Activated CD4-positive, alpha-beta T cell treated with anti-CD3 and anti-CD28 coated beads, Interleukin-2, amount 10 ng/mL, durations not matched to agents 7 days and 5 days (primary cell): ENCODE measurements around the gene CKM. TPM values are rescaled to one million over a fixed set of nuclear protein-coding genes. Genes with fewer than 3 reads are reported as not detected.

Experiments used
- CTCF ChIA-PET: fragments of 350-600 bp; sonication (Branson Sonifier 250); formaldehyde crosslinking; loops from one replicate; lab custom pipeline; 2021; ENCODE audit warnings: antibody characterized with exemption; lab: Charles Lee
- POLR2A ChIA-PET: fragments of 350-600 bp; sonication (Branson Sonifier 250); formaldehyde crosslinking; loops from one replicate; lab custom pipeline; 2021; ENCODE audit warnings: antibody characterized with exemption; lab: Charles Lee
- DNase-seq: peaks from one replicate; pipeline ENCODE4 v3.0.0-alpha.2; 2020
- H3K27ac Mint-ChIP-seq: one replicate; pipeline ENCODE4 v1.8.0; 2021; ENCODE audit warnings: mild to moderate bottlenecking, moderate library complexity, mixed read lengths
- H3K27me3 Mint-ChIP-seq: one replicate; pipeline ENCODE4 v1.8.0; 2021; ENCODE audit warnings: mixed read lengths
- H3K36me3 Mint-ChIP-seq: one replicate; pipeline ENCODE4 v1.8.0; 2021; ENCODE audit warnings: low read depth, mixed read lengths
- H3K4me1 Mint-ChIP-seq: one replicate; pipeline ENCODE4 v1.8.0; 2021; ENCODE audit warnings: mixed read lengths
- H3K4me3 Mint-ChIP-seq: one replicate; pipeline ENCODE4 v1.8.0; 2021; ENCODE audit warnings: mild to moderate bottlenecking, moderate library complexity, mixed read lengths
- H3K9me3 Mint-ChIP-seq: one replicate; pipeline ENCODE4 v1.8.0; 2021; ENCODE audit warnings: mixed read lengths
- total RNA-seq, 2 experiments: library from RNA; stranded (reverse); gene quantifications; one replicate each; pipeline ENCODE4 v1.2.3, GENCODE V29; 2021

The CKM gene
- total RNA-seq, 2 experiments from 2014 or later = not detected

DNA sequence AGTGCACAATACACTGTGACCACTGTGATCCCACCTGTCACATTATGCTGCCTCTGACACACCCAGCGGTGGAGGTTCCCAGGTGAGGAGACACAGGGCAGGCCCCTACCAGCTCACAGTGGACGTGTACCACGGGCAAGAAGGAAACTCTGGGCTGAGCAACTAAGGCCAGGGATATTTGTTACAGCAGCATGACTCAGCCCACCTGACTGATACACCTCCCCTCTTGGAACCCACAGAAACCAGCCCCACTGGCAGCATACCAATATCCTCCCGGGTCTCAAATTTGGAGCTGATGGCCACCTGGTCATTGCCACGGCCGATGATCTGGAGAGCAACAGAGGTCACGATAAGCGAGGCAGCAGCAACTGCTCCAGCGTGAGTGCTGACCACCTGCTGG lies 32.7 kb upstream of the CKM start:
- no peak for DNase-seq
- ChIA-PET CTCF (interaction anchor here (1.8 kb wide), 1 partner anchor 17 kb away, joined by 5 read pairs; no protein-coding TSS in a partner anchor), POLR2A (no interaction called here)
- Mint-ChIP-seq H3K4me3 (no peak overlapping the region), H3K36me3 (peaks cover 6% of the 10 kb centered on the region), H3K27me3 (no peaks in the 10 kb centered on the region), H3K27ac (no peak overlapping the region), H3K4me1 (peaks cover 2% of the 10 kb centered on the region), H3K9me3 (no peaks in the 10 kb centered on the region)

- Mint-ChIP-seq H3K27me3 (no peaks in the 10 kb centered on the region), H3K36me3 (peaks cover 6% of the 10 kb centered on the region), H3K4me3 (no peak overlapping the region), H3K4me1 (no peaks in the 10 kb centered on the region), H3K27ac (no peak overlapping the region), H3K9me3 (no peaks in the 10 kb centered on the region)
- CTCF ChIA-PET = no interaction called here
- POLR2A ChIA-PET = no interaction called here
- no peak for DNase-seq
These were observed 31.7 kb upstream of the CKM start for GRCh38 chr19:45354241-45354842.

DNA sequence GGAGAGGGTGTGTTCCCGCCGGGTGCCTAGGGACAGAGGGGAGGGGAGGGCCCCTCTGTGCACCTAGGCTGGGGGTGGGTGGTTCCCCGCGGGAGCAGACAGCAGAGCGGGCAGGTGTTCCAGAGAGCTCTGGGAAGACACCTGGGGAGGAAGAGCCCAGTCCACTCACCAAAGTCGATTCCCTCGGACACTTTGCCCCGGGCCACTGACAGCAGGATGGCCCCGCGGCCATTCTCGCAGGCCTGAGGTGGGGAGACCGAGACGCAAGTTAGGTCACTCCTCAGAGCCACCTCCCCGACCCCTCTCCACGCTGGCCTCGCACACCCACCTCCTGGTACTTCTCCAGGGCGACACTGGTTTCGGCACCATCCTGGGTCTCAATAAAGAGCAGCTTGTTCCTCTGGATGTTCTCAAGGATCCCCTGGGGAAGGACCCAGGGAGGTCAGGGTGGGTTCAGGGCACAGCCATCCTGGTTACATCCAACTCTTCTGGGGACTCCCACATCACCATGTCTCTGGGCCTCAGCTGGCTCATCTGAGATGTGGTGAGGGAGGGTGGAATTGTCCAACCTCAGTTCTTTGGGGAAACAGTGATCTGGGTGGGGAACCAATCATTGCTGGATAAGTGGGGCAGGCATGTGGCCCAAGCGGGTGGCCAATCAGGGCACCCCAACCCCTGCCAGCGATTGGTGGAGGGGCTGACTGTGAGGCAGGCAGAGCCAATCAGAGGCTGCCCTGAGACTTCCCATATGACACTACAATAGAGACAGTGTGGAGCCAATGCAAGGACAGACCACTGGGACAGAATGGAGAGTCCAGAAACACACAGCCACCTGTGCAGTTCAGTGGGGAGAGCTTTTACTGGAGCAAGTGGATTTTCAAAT lies 30.5 kb upstream of the CKM start:
- no peak for DNase-seq
- Mint-ChIP-seq H3K27ac (no peak overlapping the region), H3K9me3 (no peaks in the 10 kb centered on the region), H3K27me3 (no peaks in the 10 kb centered on the region), H3K4me1 (no peaks in the 10 kb centered on the region), H3K4me3 (no peak overlapping the region), H3K36me3 (peaks cover 6% of the 10 kb centered on the region)
- CTCF ChIA-PET = no interaction called here
- POLR2A ChIA-PET = no interaction called here

- H3K4me3 Mint-ChIP-seq = no peak overlapping the region
- H3K9me3 Mint-ChIP-seq = no peaks in the 10 kb centered on the region
- no peaks in the 10 kb centered on the region for H3K4me1 Mint-ChIP-seq
- ChIA-PET CTCF (no interaction called here), POLR2A (no interaction called here)
- H3K27ac Mint-ChIP-seq = no peak overlapping the region
- peaks cover 6% of the 10 kb centered on the region for H3K36me3 Mint-ChIP-seq
- no peak for DNase-seq
- H3K27me3 Mint-ChIP-seq = no peaks in the 10 kb centered on the region
These were observed 29.8 kb upstream of the CKM start for GRCh38 chr19:45352471-45352870.

GRCh38 chr19:45352062-45352461 lies 29.4 kb upstream of the CKM start:
- Mint-ChIP-seq H3K36me3 (peaks cover 4% of the 10 kb centered on the region), H3K27ac (no peak overlapping the region), H3K4me3 (no peak overlapping the region), H3K27me3 (no peaks in the 10 kb centered on the region), H3K9me3 (no peaks in the 10 kb centered on the region), H3K4me1 (no peaks in the 10 kb centered on the region)
- POLR2A ChIA-PET = no interaction called here
- CTCF ChIA-PET = interaction anchor here (0.6 kb wide), 1 partner anchor 1203 kb away, joined by 3 read pairs; no protein-coding TSS in a partner anchor
- no peak for DNase-seq

DNA sequence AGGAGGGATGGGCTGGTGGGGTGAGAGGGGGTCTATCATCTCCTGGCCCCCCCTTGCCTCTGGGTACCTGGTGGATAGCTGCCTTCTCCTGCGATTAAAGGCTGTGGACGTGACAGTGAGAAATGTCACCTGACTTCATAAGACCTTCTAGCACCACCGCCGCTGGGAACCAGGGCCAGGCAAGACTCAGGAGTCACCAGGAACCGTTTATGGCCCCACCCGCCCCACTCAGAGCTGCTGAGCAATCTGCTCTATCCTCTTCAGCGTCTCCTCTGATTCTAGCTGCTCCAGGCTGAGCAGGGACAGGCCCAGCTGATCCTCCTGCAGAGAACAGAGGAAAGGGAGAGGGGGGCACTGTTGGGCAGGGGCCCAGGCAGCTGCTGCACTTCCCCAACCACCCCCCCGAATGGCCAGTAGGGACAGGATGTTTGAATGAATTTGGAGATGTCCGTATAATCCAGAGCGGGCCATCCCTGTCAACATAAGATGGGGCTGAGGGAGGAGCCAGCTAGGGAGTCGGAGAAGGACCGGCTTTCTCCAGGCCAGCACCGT lies 28.8 kb upstream of the CKM start:
- peaks cover 4% of the 10 kb centered on the region for H3K36me3 Mint-ChIP-seq
- H3K9me3 Mint-ChIP-seq = no peaks in the 10 kb centered on the region
- no peaks in the 10 kb centered on the region for H3K4me1 Mint-ChIP-seq
- no peak for DNase-seq
- no peak overlapping the region for H3K4me3 Mint-ChIP-seq
- H3K27ac Mint-ChIP-seq = no peak overlapping the region
- ChIA-PET CTCF (interaction anchor here (0.6 kb wide), 1 partner anchor 1204 kb away, joined by 3 read pairs; no protein-coding TSS in a partner anchor), POLR2A (no interaction called here)
- no peaks in the 10 kb centered on the region for H3K27me3 Mint-ChIP-seq

- CTCF ChIA-PET = no interaction called here
- no peak overlapping the region for H3K4me3 Mint-ChIP-seq
- H3K27me3 Mint-ChIP-seq = peaks cover 6% of the 10 kb centered on the region
- POLR2A ChIA-PET = no interaction called here
- H3K4me1 Mint-ChIP-seq = no peaks in the 10 kb centered on the region
- H3K27ac Mint-ChIP-seq = no peak overlapping the region
- peaks cover 4% of the 10 kb centered on the region for H3K36me3 Mint-ChIP-seq
- H3K9me3 Mint-ChIP-seq = no peaks in the 10 kb centered on the region
- no peak for DNase-seq
These were observed 27.9 kb upstream of the CKM start for GRCh38 chr19:45350477-45351058.

GRCh38 chr19:45349430-45349941 lies 26.8 kb upstream of the CKM start:
- H3K27me3 Mint-ChIP-seq = peaks cover 8% of the 10 kb centered on the region
- POLR2A ChIA-PET = no interaction called here
- H3K27ac Mint-ChIP-seq = no peak overlapping the region
- DNase-seq = no peak
- no peaks in the 10 kb centered on the region for H3K4me1 Mint-ChIP-seq
- no peaks in the 10 kb centered on the region for H3K36me3 Mint-ChIP-seq
- CTCF ChIA-PET = no interaction called here
- H3K4me3 Mint-ChIP-seq = no peak overlapping the region
- H3K9me3 Mint-ChIP-seq = no peaks in the 10 kb centered on the region

DNA sequence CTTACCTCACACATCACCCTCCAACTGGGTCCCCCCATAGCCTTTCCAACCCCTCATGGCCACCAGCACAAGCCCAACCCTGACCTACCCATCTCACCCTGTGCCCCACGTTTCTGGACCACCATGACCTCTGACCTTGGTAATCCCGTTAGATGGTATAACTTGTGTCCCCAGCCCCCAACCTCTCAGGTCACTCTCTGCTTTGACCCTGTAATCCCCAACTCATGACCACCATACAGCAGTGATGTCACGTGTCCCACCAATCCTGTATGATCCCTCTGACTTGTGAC lies 26.4 kb upstream of the CKM start:
- Mint-ChIP-seq H3K27me3 (peaks cover 8% of the 10 kb centered on the region), H3K9me3 (no peaks in the 10 kb centered on the region), H3K4me1 (no peaks in the 10 kb centered on the region), H3K4me3 (no peak overlapping the region), H3K36me3 (no peaks in the 10 kb centered on the region), H3K27ac (no peak overlapping the region)
- POLR2A ChIA-PET = no interaction called here
- CTCF ChIA-PET = no interaction called here
- DNase-seq = no peak

DNA sequence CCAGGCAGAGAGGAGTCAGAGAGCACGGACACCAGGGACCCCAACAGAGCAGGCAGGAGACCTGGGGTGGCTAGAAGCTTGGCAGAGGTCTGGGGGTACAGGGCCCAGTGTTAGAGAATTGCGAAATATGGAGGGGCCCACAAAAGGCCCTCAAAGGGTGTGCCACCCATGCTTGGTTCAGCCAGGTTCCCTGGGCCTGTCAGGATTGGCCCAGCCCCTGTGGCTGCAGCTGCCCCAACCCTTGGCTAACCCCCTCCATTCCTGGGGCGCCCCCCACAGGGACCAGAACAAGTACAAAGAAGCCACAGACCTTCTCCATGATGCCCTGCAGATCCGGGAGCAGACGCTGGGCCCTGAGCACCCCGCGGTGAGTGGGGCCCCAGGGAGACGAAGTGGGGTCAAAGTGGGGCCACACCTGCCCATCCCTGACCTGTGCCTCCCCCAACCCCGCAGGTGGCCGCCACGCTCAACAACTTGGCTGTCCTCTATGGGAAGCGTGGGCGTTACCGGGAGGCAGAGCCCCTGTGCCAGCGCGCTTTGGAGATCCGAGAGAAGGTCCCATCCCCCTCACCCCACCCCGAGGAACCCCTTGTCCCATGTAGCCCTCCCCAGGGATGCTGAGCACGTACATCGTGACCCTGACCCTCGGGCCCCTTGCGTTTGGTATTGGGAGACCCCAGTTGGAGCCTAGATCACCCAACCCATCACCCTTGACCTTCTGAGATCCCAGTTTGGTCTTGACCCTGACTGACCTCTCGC lies 25.9 kb upstream of the CKM start:
- Mint-ChIP-seq H3K27me3 (peaks cover 8% of the 10 kb centered on the region), H3K9me3 (no peaks in the 10 kb centered on the region), H3K27ac (no peak overlapping the region), H3K4me3 (no peak overlapping the region), H3K4me1 (no peaks in the 10 kb centered on the region), H3K36me3 (no peaks in the 10 kb centered on the region)
- ChIA-PET CTCF (no interaction called here), POLR2A (no interaction called here)
- no peak for DNase-seq

DNA sequence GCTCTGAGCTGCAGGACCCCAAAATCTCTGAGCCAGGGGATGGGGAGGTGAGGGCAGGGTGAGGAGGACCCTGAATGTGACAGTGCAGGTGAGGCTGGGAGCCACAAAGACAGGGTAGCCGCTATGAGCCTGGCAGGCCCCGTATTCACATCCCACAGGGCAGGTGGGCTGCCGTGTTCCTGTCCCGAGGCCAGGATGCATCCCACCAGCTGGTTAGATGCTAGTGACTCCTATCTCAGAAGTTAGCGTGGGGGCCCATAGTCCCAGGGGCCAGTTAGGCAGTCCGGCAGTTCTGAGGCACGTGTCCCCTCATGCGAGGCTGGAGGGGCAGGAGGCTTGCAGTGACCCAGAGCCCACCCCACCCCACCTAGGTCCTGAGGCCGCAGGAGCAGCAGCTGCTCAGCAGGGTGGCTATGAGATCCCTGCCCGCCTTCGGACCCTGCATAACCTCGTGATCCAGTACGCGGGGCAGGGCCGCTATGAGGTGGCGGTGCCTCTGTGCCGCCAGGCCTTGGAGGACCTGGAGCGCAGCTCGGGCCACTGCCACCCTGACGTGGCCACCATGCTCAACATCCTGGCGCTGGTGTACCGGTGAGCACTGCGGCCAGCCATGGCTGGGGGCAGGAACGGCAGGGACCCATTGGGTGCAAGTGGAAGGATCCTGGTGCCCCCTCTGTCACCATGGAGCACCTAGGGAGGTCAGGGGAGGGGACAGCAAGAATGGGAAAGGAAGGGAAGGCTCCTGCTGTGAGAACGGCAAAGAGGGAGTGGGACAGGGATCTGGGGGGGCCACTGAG lies 25.1 kb upstream of the CKM start:
- CTCF ChIA-PET = no interaction called here
- Mint-ChIP-seq H3K4me1 (no peaks in the 10 kb centered on the region), H3K27ac (no peak overlapping the region), H3K4me3 (no peak overlapping the region), H3K36me3 (no peaks in the 10 kb centered on the region), H3K27me3 (peaks cover 8% of the 10 kb centered on the region), H3K9me3 (no peaks in the 10 kb centered on the region)
- DNase-seq = no peak
- POLR2A ChIA-PET = no interaction called here

DNA sequence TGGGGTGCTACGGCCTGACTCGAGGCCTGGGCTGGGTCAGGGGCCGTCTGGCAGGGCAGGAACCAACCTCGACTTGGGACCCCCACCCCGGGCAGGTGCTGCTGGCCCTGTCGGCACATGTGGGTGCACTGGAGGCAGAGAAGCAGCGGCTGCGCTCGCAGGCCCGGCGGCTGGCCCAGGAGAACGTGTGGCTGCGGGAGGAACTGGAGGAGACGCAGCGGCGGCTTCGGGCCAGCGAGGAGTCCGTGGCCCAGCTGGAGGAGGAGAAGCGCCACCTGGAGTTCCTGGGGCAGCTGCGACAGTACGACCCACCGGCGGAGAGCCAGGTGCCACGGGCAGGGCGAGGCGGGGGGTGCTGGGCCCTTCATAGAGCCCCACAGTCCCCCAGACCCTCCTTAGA lies 23.8 kb upstream of the CKM start:
- Mint-ChIP-seq H3K4me3 (no peak overlapping the region), H3K27ac (no peak overlapping the region), H3K36me3 (no peaks in the 10 kb centered on the region), H3K9me3 (no peaks in the 10 kb centered on the region), H3K27me3 (peaks cover 8% of the 10 kb centered on the region), H3K4me1 (no peaks in the 10 kb centered on the region)
- DNase-seq = no peak
- CTCF ChIA-PET = interaction anchor here (0.7 kb wide), 1 partner anchor 1331 kb away, joined by 4 read pairs; no protein-coding TSS in a partner anchor
- POLR2A ChIA-PET = no interaction called here
